A204.1 (cell line): ENCODE data around the gene OR6C75.
A peak's percentile ranks its signal among the peaks of the same experiment; 100 is the strongest.
"Not testable (repeated sequence)": the region's sequence is repeated elsewhere in the genome, so short reads cannot be mapped to it uniquely, and the experiment has no call there.

Experiments used
- FAIRE-seq: peaks from 2 replicates; lab custom pipeline; 2012; peaks lifted over from hg19 to GRCh38; lab: Jason Lieb, UNC

The OR6C75 gene

GRCh38 chr12:55362675-55363074 lies at the start of gene OR6C75:
OR6C75 (plus strand) TSS chr12:55362975; CDS start chr12:55365111, 2,136 bp downstream.
- FAIRE-seq = no peak

GRCh38 chr12:55314043-55314442 lies 48.7 kb upstream of the OR6C75 start, which contains the start of gene OR6C1:
OR6C1 (plus strand) TSS chr12:55314343; CDS start chr12:55320600, 6,257 bp downstream.
- no peak for FAIRE-seq

GRCh38 chr12:55320201-55320600 lies 42.6 kb upstream of the OR6C75 start:
- FAIRE-seq = no peak

GRCh38 chr12:55325801-55326200 lies 37.0 kb upstream of the OR6C75 start:
- FAIRE-seq = not testable (repeated sequence)

- FAIRE-seq = no peak
Measured at GRCh38 chr12:55330446-55330845, 32.3 kb upstream of the OR6C75 start, which contains the start of gene OR6C3. OR6C3 (plus strand) TSS chr12:55330746; CDS start chr12:55331701, 955 bp downstream.

GRCh38 chr12:55336002-55336401 lies 26.8 kb upstream of the OR6C75 start:
- FAIRE-seq = no peak

GRCh38 chr12:55355338-55355737 lies 7.4 kb upstream of the OR6C75 start:
- not testable (repeated sequence) for FAIRE-seq

- FAIRE-seq = no peak
Measured at GRCh38 chr12:55365086-55365485, 2.3 kb downstream of the OR6C75 start.

GRCh38 chr12:55372521-55372920 lies 9.7 kb downstream of the OR6C75 start:
- peak; percentile 88 for FAIRE-seq

- FAIRE-seq = no peak
Measured at GRCh38 chr12:55385891-55386290, 23.1 kb downstream of the OR6C75 start.

GRCh38 chr12:55392032-55392795 lies 29.4 kb downstream of the OR6C75 start:
- no peak for FAIRE-seq

- no peak for FAIRE-seq
Measured at GRCh38 chr12:55396326-55396725, 33.6 kb downstream of the OR6C75 start.

- peak; percentile 11 for FAIRE-seq
Measured at GRCh38 chr12:55400229-55400628, 37.5 kb downstream of the OR6C75 start, which contains the start of gene OR6C65. OR6C65 (plus strand) TSS chr12:55400529; CDS start chr12:55400529, 0 bp downstream.

GRCh38 chr12:55407866-55408265 lies 45.1 kb downstream of the OR6C75 start:
- no peak for FAIRE-seq

GRCh38 chr12:55409133-55409532 lies 46.4 kb downstream of the OR6C75 start:
- not testable (repeated sequence) for FAIRE-seq

- FAIRE-seq = not testable (repeated sequence)
Measured at GRCh38 chr12:55412138-55412537, 49.4 kb downstream of the OR6C75 start.

- FAIRE-seq = not testable (repeated sequence)
Measured at GRCh38 chr12:55413498-55414388, 51.0 kb downstream of the OR6C75 start.

- FAIRE-seq = not testable (repeated sequence)
Measured at GRCh38 chr12:55414396-55414823, 51.6 kb downstream of the OR6C75 start.

GRCh38 chr12:55414889-55415288 lies 52.1 kb downstream of the OR6C75 start:
- FAIRE-seq = not testable (repeated sequence)

- FAIRE-seq = no peak
Measured at GRCh38 chr12:55416961-55417360, 54.2 kb downstream of the OR6C75 start.
